DMS153 (cell line): ENCODE data around the gene ANGEL2.
"Not testable (repeated sequence)": the region's sequence is repeated elsewhere in the genome, so short reads cannot be mapped to it uniquely, and the experiment has no call there.

Source experiments
- DNase-seq: peaks from one replicate; lab custom pipeline; 2025; lab: John Stamatoyannopoulos, UW

Gene ANGEL2

GRCh38 chr1:213015099-213016050, at the start of gene ANGEL2:
ANGEL2 (minus strand) TSS chr1:213015867; CDS start chr1:213015671, 196 bp downstream.
- DNase-seq = peak; percentile 98

GRCh38 chr1:213061263-213061662, 45.6 kb upstream of the ANGEL2 start:
- DNase-seq = no peak

- no peak for DNase-seq
These were observed 45.2 kb upstream of the ANGEL2 start for GRCh38 chr1:213060836-213061235.

- no peak for DNase-seq
These were observed 41.8 kb upstream of the ANGEL2 start for GRCh38 chr1:213057264-213058059.

GRCh38 chr1:213055767-213056166, 40.1 kb upstream of the ANGEL2 start:
- no peak for DNase-seq

- DNase-seq = no peak
These were observed 39.3 kb upstream of the ANGEL2 start for GRCh38 chr1:213054733-213055591.

- no peak for DNase-seq
These were observed 38.5 kb upstream of the ANGEL2 start for GRCh38 chr1:213054142-213054541.

GRCh38 chr1:213053455-213053854, 37.8 kb upstream of the ANGEL2 start:
- no peak for DNase-seq

- DNase-seq = no peak
These were observed 36.2 kb upstream of the ANGEL2 start for GRCh38 chr1:213051881-213052202.

GRCh38 chr1:213051127-213051880, 35.6 kb upstream of the ANGEL2 start, which contains the start of gene RPS6KC1:
RPS6KC1 (plus strand) TSS chr1:213051241; CDS start chr1:213051405, 164 bp downstream.
- DNase-seq = peak; percentile 74

GRCh38 chr1:213050745-213051126, 35.1 kb upstream of the ANGEL2 start:
- DNase-seq = no peak

GRCh38 chr1:213049232-213049631, 33.6 kb upstream of the ANGEL2 start:
- no peak for DNase-seq

GRCh38 chr1:213045321-213046226, 29.9 kb upstream of the ANGEL2 start:
- DNase-seq = peak; percentile 84

GRCh38 chr1:213041443-213041842, 25.8 kb upstream of the ANGEL2 start:
- no peak for DNase-seq

GRCh38 chr1:213035573-213035972, 19.9 kb upstream of the ANGEL2 start:
- DNase-seq = no peak

GRCh38 chr1:213034713-213035112, 19.0 kb upstream of the ANGEL2 start:
- DNase-seq = no peak

GRCh38 chr1:213032651-213033050, 17.0 kb upstream of the ANGEL2 start:
- no peak for DNase-seq

GRCh38 chr1:213027024-213027423, 11.4 kb upstream of the ANGEL2 start:
- not testable (repeated sequence) for DNase-seq

- no peak for DNase-seq
These were observed 4.3 kb upstream of the ANGEL2 start for GRCh38 chr1:213020016-213020415.

- DNase-seq = no peak
These were observed 3.8 kb upstream of the ANGEL2 start for GRCh38 chr1:213019450-213019849.
